GM06990 (cell line): ENCODE data around the gene SWI5.

Experiments
- DNase-seq: peaks from one replicate; pipeline ENCODE4 v3.0.0-alpha.2; 2011; ENCODE audit not compliant: insufficient read length; ENCODE audit errors: extremely low read depth
- H3K27me3 ChIP-seq: replicated peaks from 2 replicates; pipeline ENCODE4 v1.6.0; 2011; ENCODE audit warnings: low read length; ENCODE audit not compliant: control insufficient read depth, insufficient read depth
- H3K36me3 ChIP-seq: 2 replicates; pipeline ENCODE4 v1.5.1; 2011; ENCODE audit warnings: low read length; ENCODE audit not compliant: control insufficient read depth, insufficient read depth
- H3K4me3 ChIP-seq: replicated peaks from 2 replicates; pipeline ENCODE4 v1.5.1; 2011; ENCODE audit warnings: low read depth, mild to moderate bottlenecking, control low read depth, low read length
- CTCF ChIP-seq: IDR thresholded peaks from 2 replicates; pipeline ENCODE4 v1.5.1; 2011; ENCODE audit warnings: low read length, control low read depth, mild to moderate bottlenecking, inconsistent platforms; ENCODE audit not compliant: insufficient read depth, poor library complexity, severe bottlenecking

Gene SWI5

GRCh38 chr9:128233817-128234406 is 42.2 kb upstream of the SWI5 start:
- Histone ChIP-seq H3K4me3 (no peak overlapping the region), H3K36me3 (no peaks in the 10 kb centered on the region), H3K27me3 (peaks cover 3% of the 10 kb centered on the region)
- DNase-seq, result no peak
- no peak for TF ChIP-seq CTCF

GRCh38 chr9:128242124-128242523 is 34.0 kb upstream of the SWI5 start:
- Histone ChIP-seq H3K4me3 (no peak overlapping the region), H3K27me3 (no peaks in the 10 kb centered on the region; the same call in 1 of the 2 replicates), H3K36me3 (no peaks in the 10 kb centered on the region)
- TF ChIP-seq CTCF, result no peak
- DNase-seq, result no peak

GRCh38 chr9:128242828-128243214 is 33.3 kb upstream of the SWI5 start:
- no peaks in the 10 kb centered on the region for H3K36me3 ChIP-seq
- no peak overlapping the region for H3K4me3 ChIP-seq
- no peaks in the 10 kb centered on the region for H3K27me3 ChIP-seq
- DNase-seq, result no peak
- no peak for TF ChIP-seq CTCF

GRCh38 chr9:128243215-128244018 is 32.7 kb upstream of the SWI5 start:
- no peak for DNase-seq
- no peaks in the 10 kb centered on the region for H3K36me3 ChIP-seq
- H3K27me3 ChIP-seq, result no peaks in the 10 kb centered on the region
- H3K4me3 ChIP-seq, result no peak overlapping the region
- no peak for TF ChIP-seq CTCF

- Histone ChIP-seq H3K36me3 (no peaks in the 10 kb centered on the region), H3K4me3 (no peak overlapping the region), H3K27me3 (no peaks in the 10 kb centered on the region)
- DNase-seq, result no peak
- TF ChIP-seq CTCF, result no peak
Measured at GRCh38 chr9:128244091-128244836, 31.8 kb upstream of the SWI5 start.
